ENCODE data around the gene CCDC7. TPM values are rescaled to one million over a fixed set of nuclear protein-coding genes. Genes with fewer than 3 reads are reported as not detected.

CCDC7 gene
- total and polyA plus RNA-seq, 2 experiments from 2014 or later: 0.83 to 1.6 TPM

DNA sequence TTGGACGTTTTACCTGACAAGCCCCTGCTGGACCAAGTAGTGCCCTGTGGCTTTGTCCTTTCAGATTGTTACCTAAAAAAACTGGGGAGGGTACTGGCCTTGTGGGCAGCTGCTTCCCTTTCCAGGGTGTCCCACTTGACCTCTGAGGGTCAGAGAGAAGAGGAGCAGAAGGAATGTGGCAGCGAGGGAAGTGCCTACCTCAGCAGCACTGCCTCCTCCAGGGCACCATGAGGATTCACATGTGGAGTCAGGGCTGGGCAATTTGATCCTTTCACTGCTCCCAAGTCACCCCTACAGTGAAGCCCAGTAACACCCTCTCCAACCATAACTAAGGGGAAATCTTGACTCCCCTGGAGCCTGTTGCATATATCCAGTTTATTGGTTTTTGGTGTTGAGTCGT, 447.5 kb downstream of the CCDC7 start:
- H3K4me1 ChIP-seq (ENCODE audit: insufficient read depth): peaks cover 8% of the 10 kb centered on the region
- H3K4me2 ChIP-seq: no peak overlapping the region
- no peak overlapping the region for H3K4me3 ChIP-seq
- peaks cover 5% of the 10 kb centered on the region for H3K27me3 Mint-ChIP-seq (ENCODE audit: insufficient read depth, low read depth, poor library complexity)
- no peaks in the 10 kb centered on the region for H3K79me2 ChIP-seq (replicated peaks; ENCODE audit: insufficient read depth)
- no peaks in the 10 kb centered on the region for H3K9me2 ChIP-seq (ENCODE audit: insufficient read depth)
- no peaks in the 10 kb centered on the region for H3K9me3 Mint-ChIP-seq
- DNase-seq (ENCODE audit: low spot score) (peak; percentile 93), ATAC-seq (peak; percentile 99)
- H3K27ac Mint-ChIP-seq: peak overlapping the region; percentile 68
- H3K36me3 Mint-ChIP-seq (ENCODE audit: low read depth): peaks cover 15% of the 10 kb centered on the region
- H2AFZ ChIP-seq: no peak overlapping the region
- H4K20me1 ChIP-seq (replicated peaks; ENCODE audit: insufficient read depth): no peaks in the 10 kb centered on the region
- H3F3A ChIP-seq (replicated peaks; ENCODE audit: low read depth): no peaks in the 10 kb centered on the region
- peaks cover 8% of the 10 kb centered on the region; the same call in 1 of the 2 replicates for H3K36me3 ChIP-seq (ENCODE audit: insufficient read depth)
- no peak overlapping the region for H3K4me3 Mint-ChIP-seq
- no peaks in the 10 kb centered on the region for H3K27me3 ChIP-seq (ENCODE audit: insufficient read depth)
- H3K27ac ChIP-seq (ENCODE audit: low read depth): no peak overlapping the region
- TF ChIP-seq EZH2 (IDR thresholded peaks at IDR 0.05; ENCODE audit: low read depth, unreplicated experiment) (no peak), REST (IDR thresholded peaks at IDR 0.05; ENCODE audit: unreplicated experiment) (no peak), STAT1 (IDR thresholded peaks at IDR 0.05; ENCODE audit: unreplicated experiment) (no peak), CTCF (conservative IDR thresholded peaks at IDR 0.05; ENCODE audit: low read depth in 2 of 2) (peak; percentile 65 to 74), POLR2AphosphoS5 (IDR thresholded peaks at IDR 0.05; ENCODE audit: low read depth) (no peak), EZH2phosphoT487 (IDR thresholded peaks at IDR 0.05; ENCODE audit: unreplicated experiment) (no peak), ETS1 (IDR thresholded peaks at IDR 0.05) (no peak), ZNF331 (CRISPR knock-in tag; IDR thresholded peaks at IDR 0.05; ENCODE audit: low read depth) (no peak), ZNF462 (CRISPR knock-in tag; IDR thresholded peaks at IDR 0.05) (peak; percentile 58)
- peaks cover 20% of the 10 kb centered on the region for H3K4me1 Mint-ChIP-seq

All from GM23338 (cell line).